Colonic mucosa (tissue), 4 donors: Measurements from ENCODE around the gene CLN6. TPM values are rescaled to one million over a fixed set of nuclear protein-coding genes. Genes with fewer than 3 reads are reported as not detected.
"Not testable (repeated sequence)": the region's sequence is repeated elsewhere in the genome, so short reads cannot be mapped to it uniquely, and the experiment has no call there.

Source experiments
- DNase-seq: peaks from one replicate; pipeline ENCODE4 v3.0.0-alpha.2; 2020
- H3K27ac ChIP-seq: fragments of 200-600 bp; one replicate; pipeline ENCODE4 v1.8.0; 2021
- H3K27me3 ChIP-seq: fragments of 200-600 bp; one replicate; pipeline ENCODE4 v1.8.0; 2021
- H3K36me3 ChIP-seq: fragments of 200-600 bp; one replicate; pipeline ENCODE4 v1.8.0; 2021
- H3K4me1 ChIP-seq: fragments of 200-600 bp; one replicate; pipeline ENCODE4 v1.8.0; 2021; ENCODE audit warnings: mild to moderate bottlenecking
- H3K4me3 ChIP-seq: fragments of 200-600 bp; one replicate; pipeline ENCODE4 v1.8.0; 2021
- H3K9ac ChIP-seq, 2 donors: one replicate each; pipeline ENCODE4 v1.7.0; 2013; ENCODE audit warnings: control low read depth in 2 of 2, low read depth in 2 of 2, low read length in 2 of 2
- H3K9me3 ChIP-seq: fragments of 200-600 bp; one replicate; pipeline ENCODE4 v1.8.0; 2021
- intact Hi-C: fragments of 100-400 bp; cut with DNase I; formaldehyde crosslinking; loops from one replicate; pipeline ENCODE4 v1.14.1; 2022
- total RNA-seq, 2 donors: library from RNA; stranded (reverse); fragmentation: NEBNext Ultra II Directional in 1 of 2; extraction: Animal tissue kit (Norgen Biotek cat#: 25700) in 1 of 2; gene quantifications; one replicate each; pipeline ENCODE4 v1.2.1, GENCODE V29; 2021
- TF ChIP-seq, protein P1 (sequence below): fragments of 200-600 bp; IDR thresholded peaks from one replicate; pipeline ENCODE4 v1.8.0; 2022; ENCODE audit warnings: antibody characterized with exemption, mild to moderate bottlenecking
- donor health status: healthy.
- donor health status: DM: no; HTN: no; CAD: no.
- donor health status: DM: no; HTN: no; CAD: no.

Gene CLN6
- total RNA-seq, 2 donors from 2014 or later, result 18.9 to 55.8 TPM

DNA sequence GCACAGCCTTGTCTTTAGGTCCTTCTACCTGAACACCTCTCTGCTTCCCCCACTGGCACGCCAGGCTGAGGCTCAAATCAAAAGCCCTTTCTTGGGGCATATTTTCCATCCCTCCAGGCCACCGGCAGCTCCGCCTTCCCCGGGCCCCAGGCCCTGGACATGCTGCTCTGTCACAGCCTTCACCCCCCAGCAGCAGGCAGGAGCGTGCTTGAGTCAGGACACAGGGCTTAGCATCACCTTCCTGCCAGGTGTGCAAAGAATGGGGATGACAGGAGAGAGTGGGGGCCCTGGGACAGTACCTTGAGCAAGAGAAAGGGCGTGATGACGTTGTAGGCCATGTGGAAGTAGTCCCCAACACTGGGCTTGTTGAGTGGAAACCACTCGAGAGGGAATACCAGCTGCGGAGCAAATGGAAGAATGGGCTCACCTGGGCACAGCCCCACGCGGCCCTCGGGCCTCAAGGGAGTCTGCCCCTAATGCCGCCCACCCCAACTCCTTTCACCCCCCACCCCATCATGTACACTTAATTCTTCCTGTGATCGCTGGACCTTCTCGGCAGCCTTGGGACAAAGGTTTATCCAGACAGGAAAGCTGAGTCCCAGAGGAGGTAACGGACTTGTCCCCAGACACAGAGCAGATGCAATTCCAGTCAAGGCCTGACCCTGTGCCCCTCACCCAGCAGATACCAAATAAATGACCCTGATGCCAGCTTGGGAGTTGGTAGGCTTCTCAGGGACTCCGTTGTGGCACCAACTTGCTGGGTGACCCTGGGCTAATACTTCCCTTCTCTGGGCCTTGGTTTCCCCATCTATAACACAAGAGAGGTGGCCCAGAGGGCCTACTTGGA, 15.3 kb downstream of the CLN6 start:
- no peaks in the 10 kb centered on the region for H3K36me3 ChIP-seq
- no peaks in the 10 kb centered on the region for H3K9me3 ChIP-seq
- intact Hi-C loops, result no loop called here
- TF ChIP-seq, protein P1, sequence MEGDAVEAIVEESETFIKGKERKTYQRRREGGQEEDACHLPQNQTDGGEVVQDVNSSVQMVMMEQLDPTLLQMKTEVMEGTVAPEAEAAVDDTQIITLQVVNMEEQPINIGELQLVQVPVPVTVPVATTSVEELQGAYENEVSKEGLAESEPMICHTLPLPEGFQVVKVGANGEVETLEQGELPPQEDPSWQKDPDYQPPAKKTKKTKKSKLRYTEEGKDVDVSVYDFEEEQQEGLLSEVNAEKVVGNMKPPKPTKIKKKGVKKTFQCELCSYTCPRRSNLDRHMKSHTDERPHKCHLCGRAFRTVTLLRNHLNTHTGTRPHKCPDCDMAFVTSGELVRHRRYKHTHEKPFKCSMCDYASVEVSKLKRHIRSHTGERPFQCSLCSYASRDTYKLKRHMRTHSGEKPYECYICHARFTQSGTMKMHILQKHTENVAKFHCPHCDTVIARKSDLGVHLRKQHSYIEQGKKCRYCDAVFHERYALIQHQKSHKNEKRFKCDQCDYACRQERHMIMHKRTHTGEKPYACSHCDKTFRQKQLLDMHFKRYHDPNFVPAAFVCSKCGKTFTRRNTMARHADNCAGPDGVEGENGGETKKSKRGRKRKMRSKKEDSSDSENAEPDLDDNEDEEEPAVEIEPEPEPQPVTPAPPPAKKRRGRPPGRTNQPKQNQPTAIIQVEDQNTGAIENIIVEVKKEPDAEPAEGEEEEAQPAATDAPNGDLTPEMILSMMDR, result no peak
- H3K9ac ChIP-seq, result no peak overlapping the region
- peaks cover 6% of the 10 kb centered on the region for H3K4me1 ChIP-seq
- H3K27ac ChIP-seq, result no peak overlapping the region
- no peaks in the 10 kb centered on the region for H3K27me3 ChIP-seq
- H3K4me3 ChIP-seq, result no peak overlapping the region
- DNase-seq, result no peak

DNA sequence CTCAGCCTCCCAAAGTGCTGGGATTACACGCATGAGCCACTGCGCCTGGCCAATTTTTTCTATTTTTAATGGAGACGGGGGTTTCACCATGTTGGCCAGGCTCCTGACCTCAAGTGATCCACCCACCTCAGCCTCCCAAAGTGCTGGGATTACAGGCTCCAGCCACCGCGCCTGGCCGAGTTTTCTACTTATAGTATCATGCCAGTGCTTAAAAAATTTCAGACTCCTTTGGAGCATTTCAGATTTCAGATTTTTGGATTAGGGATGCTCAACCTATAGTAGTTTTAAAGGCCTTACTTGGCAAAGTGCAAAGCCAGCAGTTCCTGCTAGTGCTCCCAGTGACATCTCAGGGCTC, 16.1 kb downstream of the CLN6 start:
- H3K36me3 ChIP-seq, intact Hi-C loops, H3K9ac ChIP-seq, H3K27me3 ChIP-seq, H3K4me3 ChIP-seq, H3K4me1 ChIP-seq, H3K9me3 ChIP-seq, DNase-seq, H3K27ac ChIP-seq: not testable (repeated sequence)

DNA sequence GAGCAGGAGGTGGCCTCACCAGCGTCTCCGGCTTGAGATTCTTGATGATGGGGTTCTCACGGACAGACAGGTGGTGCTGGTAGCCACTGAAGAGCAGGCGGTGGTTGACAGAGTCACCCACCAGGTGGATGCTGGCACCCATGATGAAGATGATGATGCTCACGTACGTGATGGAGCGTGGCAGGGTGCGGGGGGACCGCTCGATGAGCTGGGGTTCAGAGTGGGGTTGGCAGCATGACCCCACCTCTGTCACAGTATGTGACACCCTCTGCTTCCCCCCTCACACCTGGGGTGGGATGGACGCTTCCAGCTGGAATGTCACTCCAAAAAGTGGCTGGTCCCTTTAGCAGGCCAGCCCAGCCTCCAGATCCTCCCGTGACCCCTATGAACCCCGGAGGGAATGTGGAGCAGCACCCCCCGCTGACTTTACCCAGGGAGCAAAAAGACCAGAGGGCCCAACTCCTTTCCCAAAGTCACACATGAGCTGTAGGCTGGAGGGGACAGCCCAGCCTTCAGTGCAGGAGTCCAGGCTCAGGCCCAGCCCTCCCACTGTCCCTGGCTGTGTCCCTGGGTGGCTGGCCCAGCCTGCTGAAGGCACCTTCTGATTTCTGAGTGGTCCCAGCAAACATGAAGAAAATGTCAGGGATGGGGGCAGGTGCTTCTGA, 17.7 kb downstream of the CLN6 start:
- intact Hi-C loops, result no loop called here
- H3K9ac ChIP-seq, result no peak overlapping the region
- no peak overlapping the region for H3K4me3 ChIP-seq
- no peaks in the 10 kb centered on the region for H3K27me3 ChIP-seq
- no peak for DNase-seq
- no peaks in the 10 kb centered on the region for H3K9me3 ChIP-seq
- TF ChIP-seq, protein P1, result no peak
- H3K36me3 ChIP-seq, result no peaks in the 10 kb centered on the region
- H3K4me1 ChIP-seq, result peaks cover 6% of the 10 kb centered on the region
- H3K27ac ChIP-seq, result no peak overlapping the region

DNA sequence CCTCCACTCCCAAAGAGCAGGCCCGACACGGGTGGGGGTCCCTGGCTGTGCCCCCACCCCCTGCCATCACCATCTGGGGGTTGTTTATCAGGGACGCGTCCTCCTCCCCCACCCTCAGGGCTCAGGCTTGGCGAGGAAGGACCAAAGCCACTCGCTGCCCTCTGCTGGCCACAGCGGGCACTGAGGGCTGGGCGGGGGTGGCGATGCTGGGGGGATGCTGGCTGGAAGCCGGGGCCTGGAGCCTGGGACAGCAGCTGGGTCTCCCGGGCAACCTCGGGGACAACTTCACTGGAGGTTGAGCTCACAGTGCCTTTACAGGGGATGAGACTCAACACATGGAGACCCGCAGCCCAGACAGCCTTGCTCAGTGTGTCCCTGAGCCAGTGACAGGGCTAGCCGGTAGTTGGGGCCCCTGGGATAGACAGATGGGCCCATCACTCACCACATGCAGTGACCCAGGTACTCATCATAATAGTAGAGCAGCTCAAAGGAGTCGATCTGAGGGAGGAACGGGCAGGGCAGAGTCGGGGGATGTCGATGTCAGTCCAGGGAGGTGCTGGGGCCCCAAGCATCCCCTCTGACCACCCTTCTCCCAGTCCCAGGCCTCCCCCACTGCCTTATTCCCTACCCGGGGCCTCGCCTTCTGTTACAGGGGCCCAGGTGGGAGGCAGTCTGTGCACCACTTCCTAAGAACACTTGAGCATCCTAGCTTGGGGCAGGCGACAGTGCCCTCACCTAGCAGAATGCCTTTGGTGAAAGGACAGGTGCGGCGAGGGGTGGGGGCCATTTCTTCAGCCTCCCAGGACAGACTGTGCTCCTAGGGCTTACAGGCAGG, 18.5 kb downstream of the CLN6 start:
- peak overlapping the region; percentile 14 to 19 for H3K9ac ChIP-seq

DNA sequence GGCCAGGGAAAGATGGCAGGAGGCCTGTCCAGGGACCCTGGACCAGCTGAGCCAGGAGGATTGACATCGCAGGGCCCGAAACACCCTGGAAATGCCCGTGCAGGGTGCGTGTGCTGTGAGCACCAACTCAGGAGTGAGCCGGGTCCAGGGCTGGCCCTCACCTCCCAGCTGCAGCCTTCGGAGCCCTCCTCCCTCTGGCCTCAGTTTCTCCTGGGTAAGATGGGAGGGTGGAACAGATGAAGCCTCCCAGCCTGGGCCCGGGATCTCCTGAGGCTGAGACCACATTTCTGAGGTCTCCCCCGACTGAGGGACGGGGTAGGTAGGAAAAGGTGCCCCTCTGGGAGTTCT, 19.1 kb downstream of the CLN6 start:
- peaks cover 12% of the 10 kb centered on the region for H3K4me1 ChIP-seq
- H3K4me3 ChIP-seq, result no peak overlapping the region
- no peaks in the 10 kb centered on the region for H3K36me3 ChIP-seq
- H3K27ac ChIP-seq, result no peak overlapping the region
- intact Hi-C loops, result no loop called here
- DNase-seq, result no peak
- no peaks in the 10 kb centered on the region for H3K27me3 ChIP-seq
- H3K9me3 ChIP-seq, result no peaks in the 10 kb centered on the region
- peak overlapping the region; percentile 14 to 19 for H3K9ac ChIP-seq
- TF ChIP-seq, protein P1, result no peak

More for the DNA sequence above, 18.5 kb downstream of the CLN6 start:
- intact Hi-C loops, result no loop called here
- H3K4me1 ChIP-seq, result peaks cover 12% of the 10 kb centered on the region
- H3K36me3 ChIP-seq, result no peaks in the 10 kb centered on the region
- TF ChIP-seq, protein P1, result peak; percentile 82
- H3K27ac ChIP-seq, result no peak overlapping the region
- H3K4me3 ChIP-seq, result no peak overlapping the region
- no peaks in the 10 kb centered on the region for H3K9me3 ChIP-seq
- DNase-seq, result peak; percentile 67
- H3K27me3 ChIP-seq, result no peaks in the 10 kb centered on the region
